ENCODE data around the gene ABCD4. TPM values are rescaled to one million over a fixed set of nuclear protein-coding genes. Genes with fewer than 3 reads are reported as not detected.

Gene ABCD4
- total RNA-seq, 1 donor from 2014 or later, result 23.6 TPM

DNA sequence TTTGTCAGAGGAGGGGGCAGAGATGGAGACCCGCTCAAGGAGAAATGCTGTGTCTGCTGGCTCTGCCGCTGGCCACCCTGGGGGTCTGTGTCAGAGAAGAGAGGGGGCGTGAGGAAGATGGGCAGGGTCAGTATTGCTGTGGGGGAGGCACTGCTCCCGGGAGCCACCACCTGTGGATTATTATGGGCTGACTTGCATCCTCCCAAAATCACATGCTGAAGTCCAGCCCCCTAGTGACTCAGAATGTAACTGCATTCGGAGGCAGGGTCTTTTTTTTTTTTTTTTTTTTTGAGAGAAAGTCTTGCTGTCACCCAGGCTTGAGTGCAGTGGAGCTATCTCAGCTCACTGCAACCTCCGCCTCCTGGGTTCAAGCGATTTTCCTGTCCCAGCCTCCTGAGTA, 12.3 kb downstream of the ABCD4 start:
- intact Hi-C loops (cut with micrococcal nuclease), result no loop called here
- H3K36me3 ChIP-seq, result peaks cover 83% of the 10 kb centered on the region
- no peaks in the 10 kb centered on the region for H3K4me1 ChIP-seq
- no peaks in the 10 kb centered on the region for H3K27me3 ChIP-seq (ENCODE audit: low read depth)
- DNase-seq, result no peak
- no peak overlapping the region for H3K4me3 ChIP-seq
- H3K27ac ChIP-seq (replicated peaks), result no peak overlapping the region
- TF ChIP-seq, protein P1, sequence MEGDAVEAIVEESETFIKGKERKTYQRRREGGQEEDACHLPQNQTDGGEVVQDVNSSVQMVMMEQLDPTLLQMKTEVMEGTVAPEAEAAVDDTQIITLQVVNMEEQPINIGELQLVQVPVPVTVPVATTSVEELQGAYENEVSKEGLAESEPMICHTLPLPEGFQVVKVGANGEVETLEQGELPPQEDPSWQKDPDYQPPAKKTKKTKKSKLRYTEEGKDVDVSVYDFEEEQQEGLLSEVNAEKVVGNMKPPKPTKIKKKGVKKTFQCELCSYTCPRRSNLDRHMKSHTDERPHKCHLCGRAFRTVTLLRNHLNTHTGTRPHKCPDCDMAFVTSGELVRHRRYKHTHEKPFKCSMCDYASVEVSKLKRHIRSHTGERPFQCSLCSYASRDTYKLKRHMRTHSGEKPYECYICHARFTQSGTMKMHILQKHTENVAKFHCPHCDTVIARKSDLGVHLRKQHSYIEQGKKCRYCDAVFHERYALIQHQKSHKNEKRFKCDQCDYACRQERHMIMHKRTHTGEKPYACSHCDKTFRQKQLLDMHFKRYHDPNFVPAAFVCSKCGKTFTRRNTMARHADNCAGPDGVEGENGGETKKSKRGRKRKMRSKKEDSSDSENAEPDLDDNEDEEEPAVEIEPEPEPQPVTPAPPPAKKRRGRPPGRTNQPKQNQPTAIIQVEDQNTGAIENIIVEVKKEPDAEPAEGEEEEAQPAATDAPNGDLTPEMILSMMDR (IDR thresholded peaks at IDR 0.05; ENCODE audit: borderline replicate concordance), result peak; percentile 47
- no peaks in the 10 kb centered on the region for H3K9me3 ChIP-seq (replicated peaks)

DNA sequence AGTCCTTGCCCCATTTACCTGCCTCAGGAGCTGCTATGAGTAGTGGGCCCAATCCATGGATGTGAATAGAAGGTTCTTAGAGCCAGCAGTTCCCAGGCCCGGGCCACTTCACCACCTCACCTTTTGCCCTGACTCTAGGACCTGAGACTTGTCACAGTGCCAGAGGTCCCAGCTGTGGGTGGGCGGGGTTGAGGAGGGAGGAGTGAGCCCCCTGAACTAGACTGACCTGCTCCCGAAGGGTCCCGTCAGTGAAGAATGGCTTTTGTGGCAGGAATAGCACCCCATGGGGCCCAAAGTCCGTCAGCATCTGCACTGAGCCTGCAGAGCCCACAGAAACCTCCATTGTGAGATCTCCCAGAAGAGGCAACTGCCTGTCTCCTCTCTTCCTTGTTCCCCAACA, 12.9 kb downstream of the ABCD4 start:
- intact Hi-C loops (cut with micrococcal nuclease), result no loop called here
- no peaks in the 10 kb centered on the region for H3K9me3 ChIP-seq (replicated peaks)
- no peak for DNase-seq
- no peaks in the 10 kb centered on the region for H3K27me3 ChIP-seq (ENCODE audit: low read depth)
- TF ChIP-seq, protein P1 (IDR thresholded peaks at IDR 0.05; ENCODE audit: borderline replicate concordance), result no peak
- no peaks in the 10 kb centered on the region for H3K4me1 ChIP-seq
- H3K36me3 ChIP-seq, result peaks cover 83% of the 10 kb centered on the region
- H3K4me3 ChIP-seq, result no peak overlapping the region
- H3K27ac ChIP-seq (replicated peaks), result no peak overlapping the region

GRCh38 chr14:74286736-74287135, 16.0 kb downstream of the ABCD4 start:
- no peaks in the 10 kb centered on the region for H3K27me3 ChIP-seq (ENCODE audit: low read depth)
- no peak overlapping the region for H3K27ac ChIP-seq (replicated peaks)
- no peaks in the 10 kb centered on the region for H3K4me1 ChIP-seq
- TF ChIP-seq, protein P1 (IDR thresholded peaks at IDR 0.05; ENCODE audit: borderline replicate concordance), result no peak
- H3K9me3 ChIP-seq (replicated peaks), result no peaks in the 10 kb centered on the region
- intact Hi-C loops (cut with micrococcal nuclease), result no loop called here
- no peak overlapping the region for H3K4me3 ChIP-seq
- DNase-seq, result no peak
- peaks cover 99% of the 10 kb centered on the region for H3K36me3 ChIP-seq

GRCh38 chr14:74281069-74281468, 21.7 kb downstream of the ABCD4 start:
- H3K4me1 ChIP-seq, result no peaks in the 10 kb centered on the region
- DNase-seq, result no peak
- peaks cover 43% of the 10 kb centered on the region for H3K36me3 ChIP-seq
- TF ChIP-seq, protein P1 (IDR thresholded peaks at IDR 0.05; ENCODE audit: borderline replicate concordance), result no peak
- no peak overlapping the region for H3K27ac ChIP-seq (replicated peaks)
- no peaks in the 10 kb centered on the region for H3K27me3 ChIP-seq (ENCODE audit: low read depth)
- H3K9me3 ChIP-seq (replicated peaks), result peaks cover 18% of the 10 kb centered on the region
- intact Hi-C loops (cut with micrococcal nuclease), result no loop called here
- H3K4me3 ChIP-seq, result no peak overlapping the region

GRCh38 chr14:74278080-74278479, 24.7 kb downstream of the ABCD4 start:
- Histone ChIP-seq H3K27ac (replicated peaks) (no peak overlapping the region), H3K36me3 (peaks cover 13% of the 10 kb centered on the region), H3K9me3 (replicated peaks) (peaks cover 18% of the 10 kb centered on the region), H3K4me1 (no peaks in the 10 kb centered on the region), H3K4me3 (no peak overlapping the region), H3K27me3 (ENCODE audit: low read depth) (no peaks in the 10 kb centered on the region)
- TF ChIP-seq, protein P1 (IDR thresholded peaks at IDR 0.05; ENCODE audit: borderline replicate concordance), result no peak
- DNase-seq, result no peak
- intact Hi-C loops (cut with micrococcal nuclease), result no loop called here

All from left ventricle myocardium inferior (tissue), 1 donor.